Bronchial epithelial cell (primary cell): Measurements from ENCODE around the gene RND3. TPM values are rescaled to one million over a fixed set of nuclear protein-coding genes. Genes with fewer than 3 reads are reported as not detected.

Experiments
- DNase-seq: peaks from one replicate; pipeline ENCODE4 v3.0.0-alpha.2; 2010; ENCODE audit warnings: low read depth
- FAIRE-seq: peaks from 2 replicates; lab custom pipeline; 2011; peaks lifted over from hg19 to GRCh38; lab: Jason Lieb, UNC
- H3K27me3 ChIP-seq: 2 replicates; pipeline ENCODE4 v1.5.1; 2011; ENCODE audit warnings: low read length; ENCODE audit not compliant: control insufficient read depth, insufficient read depth
- H3K36me3 ChIP-seq: 2 replicates; pipeline ENCODE4 v1.5.1; 2011; ENCODE audit warnings: low read length; ENCODE audit not compliant: control insufficient read depth, insufficient read depth
- H3K4me3 ChIP-seq: 2 replicates; pipeline ENCODE4 v1.5.1; 2011; ENCODE audit warnings: mild to moderate bottlenecking, low read depth, low read length, control low read depth
- CTCF ChIP-seq: IDR thresholded peaks from 2 replicates; pipeline ENCODE4 v1.5.1; 2011; ENCODE audit warnings: mild to moderate bottlenecking, moderate library complexity, low read length, control low read depth, inconsistent platforms; ENCODE audit not compliant: insufficient read depth, severe bottlenecking
- total RNA-seq: library from RNA; depleted of rRNA; stranded (reverse); fragments of >200 nt; gene quantifications from 2 replicates; pipeline ENCODE4 v1.2.1, GENCODE V29; 2014

RND3 gene
- total RNA-seq, 1 donor from 2014 or later, result 260 TPM

GRCh38 chr2:150432312-150432625 is 55.2 kb downstream of the RND3 start:
- Histone ChIP-seq H3K27me3 (no peaks in the 10 kb centered on the region), H3K36me3 (no peaks in the 10 kb centered on the region), H3K4me3 (no peak overlapping the region)
- TF ChIP-seq CTCF, result no peak
- DNase-seq (no peak), FAIRE-seq (no peak)

- H3K27me3 ChIP-seq, result no peaks in the 10 kb centered on the region
- DNase-seq (no peak), FAIRE-seq (no peak)
- no peaks in the 10 kb centered on the region for H3K36me3 ChIP-seq
- TF ChIP-seq CTCF, result no peak
- H3K4me3 ChIP-seq, result no peak overlapping the region
These were observed 55.7 kb downstream of the RND3 start for GRCh38 chr2:150431561-150432311.

- no peaks in the 10 kb centered on the region for H3K27me3 ChIP-seq
- no peak overlapping the region for H3K4me3 ChIP-seq
- no peaks in the 10 kb centered on the region for H3K36me3 ChIP-seq
- no peak for DNase-seq
- no peak for TF ChIP-seq CTCF
- FAIRE-seq, result peak; percentile 36
These were observed 58.0 kb downstream of the RND3 start for GRCh38 chr2:150429384-150429961.

GRCh38 chr2:150428641-150429040 is 58.8 kb downstream of the RND3 start:
- H3K27me3 ChIP-seq, result no peaks in the 10 kb centered on the region
- no peak overlapping the region for H3K4me3 ChIP-seq
- FAIRE-seq (no peak), DNase-seq (no peak)
- TF ChIP-seq CTCF, result no peak
- H3K36me3 ChIP-seq, result no peaks in the 10 kb centered on the region

GRCh38 chr2:150427298-150427697 is 60.2 kb downstream of the RND3 start:
- FAIRE-seq (no peak), DNase-seq (no peak)
- Histone ChIP-seq H3K36me3 (no peaks in the 10 kb centered on the region), H3K4me3 (no peak overlapping the region), H3K27me3 (no peaks in the 10 kb centered on the region)
- TF ChIP-seq CTCF, result no peak
